GM12878 (cell line): ENCODE data around the gene GDI2.
"Not testable (repeated sequence)": the region's sequence is repeated elsewhere in the genome, so short reads cannot be mapped to it uniquely, and the experiment has no call there.

Experiments used
- CHD1 ChIP-seq: IDR thresholded peaks from 2 replicates; pipeline ENCODE4 v1.6.1; 2012; ENCODE audit warnings: low read depth, low read length, improper control_type of control experiment
- EP300 ChIP-seq, 2 experiments: fragments of 150-350 bp in 1 of 2; IDR thresholded peaks; 2 replicates each; pipeline ENCODE4 v1.6.1; 2011 to 2012; ENCODE audit warnings: low read depth in 2 of 2, low read length in 2 of 2, borderline replicate concordance in 1 of 2, improper control_type of control experiment in 1 of 2, inconsistent platforms in 1 of 2; ENCODE audit not compliant: control insufficient read depth in 1 of 2
- FOXM1 ChIP-seq: IDR thresholded peaks from 2 replicates; pipeline ENCODE4 v1.6.1; 2012; ENCODE audit warnings: low read depth, mild to moderate bottlenecking, inconsistent platforms, low read length, moderate library complexity
- SUZ12 ChIP-seq: fragments of 200-600 bp; sonication (generic); IDR thresholded peaks from one replicate; pipeline ENCODE4 v1.6.1; 2018; ENCODE audit warnings: antibody characterized with exemption, mild to moderate bottlenecking; ENCODE audit not compliant: unreplicated experiment
- USF2 ChIP-seq: IDR thresholded peaks from 2 replicates; pipeline ENCODE4 v1.6.1; 2011; ENCODE audit warnings: low read depth, low read length, improper control_type of control experiment, borderline replicate concordance
- ZZZ3 ChIP-seq: IDR thresholded peaks from 2 replicates; pipeline ENCODE4 v1.6.1; 2011; ENCODE audit warnings: low read depth; ENCODE audit not compliant: control insufficient read depth, insufficient read length
- TF ChIP-seq, protein P1 (sequence below), 3 experiments: IDR thresholded peaks in 2 of 3; conservative IDR thresholded peaks in 1 of 3; 2 replicates each; pipeline ENCODE4 v1.5.1; 2011; ENCODE audit warnings: low read depth in 3 of 3, low read length in 3 of 3, mild to moderate bottlenecking in 3 of 3, control low read depth in 2 of 3, moderate library complexity in 2 of 3, inconsistent platforms in 1 of 3, mixed read lengths in 1 of 3; ENCODE audit not compliant: control insufficient read depth in 2 of 3, insufficient read depth in 1 of 3; ENCODE audit errors: extremely low read depth in 1 of 3
- TF ChIP-seq, protein P2 (sequence below): IDR thresholded peaks from 2 replicates; pipeline ENCODE4 v1.6.1; 2012; ENCODE audit warnings: low read length, inconsistent platforms

- TF ChIP-seq, protein P1, sequence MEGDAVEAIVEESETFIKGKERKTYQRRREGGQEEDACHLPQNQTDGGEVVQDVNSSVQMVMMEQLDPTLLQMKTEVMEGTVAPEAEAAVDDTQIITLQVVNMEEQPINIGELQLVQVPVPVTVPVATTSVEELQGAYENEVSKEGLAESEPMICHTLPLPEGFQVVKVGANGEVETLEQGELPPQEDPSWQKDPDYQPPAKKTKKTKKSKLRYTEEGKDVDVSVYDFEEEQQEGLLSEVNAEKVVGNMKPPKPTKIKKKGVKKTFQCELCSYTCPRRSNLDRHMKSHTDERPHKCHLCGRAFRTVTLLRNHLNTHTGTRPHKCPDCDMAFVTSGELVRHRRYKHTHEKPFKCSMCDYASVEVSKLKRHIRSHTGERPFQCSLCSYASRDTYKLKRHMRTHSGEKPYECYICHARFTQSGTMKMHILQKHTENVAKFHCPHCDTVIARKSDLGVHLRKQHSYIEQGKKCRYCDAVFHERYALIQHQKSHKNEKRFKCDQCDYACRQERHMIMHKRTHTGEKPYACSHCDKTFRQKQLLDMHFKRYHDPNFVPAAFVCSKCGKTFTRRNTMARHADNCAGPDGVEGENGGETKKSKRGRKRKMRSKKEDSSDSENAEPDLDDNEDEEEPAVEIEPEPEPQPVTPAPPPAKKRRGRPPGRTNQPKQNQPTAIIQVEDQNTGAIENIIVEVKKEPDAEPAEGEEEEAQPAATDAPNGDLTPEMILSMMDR (IDR thresholded peaks at IDR 0.05 in 2 of 3, conservative IDR thresholded peaks at IDR 0.05 in 1 of 3; ENCODE audit: control insufficient read depth in 2 of 3, extremely low read depth in 1 of 3, insufficient read depth in 1 of 3, low read depth in 3 of 3, low read length in 3 of 3) = not testable (repeated sequence)
- not testable (repeated sequence) for TF ChIP-seq USF2; SUZ12; ZZZ3; FOXM1; EP300 (IDR thresholded peaks at IDR 0.05; ENCODE audit: borderline replicate concordance in 1 of 2, control insufficient read depth in 1 of 2, low read depth in 2 of 2, low read length in 2 of 2); CHD1
- TF ChIP-seq, protein P2, sequence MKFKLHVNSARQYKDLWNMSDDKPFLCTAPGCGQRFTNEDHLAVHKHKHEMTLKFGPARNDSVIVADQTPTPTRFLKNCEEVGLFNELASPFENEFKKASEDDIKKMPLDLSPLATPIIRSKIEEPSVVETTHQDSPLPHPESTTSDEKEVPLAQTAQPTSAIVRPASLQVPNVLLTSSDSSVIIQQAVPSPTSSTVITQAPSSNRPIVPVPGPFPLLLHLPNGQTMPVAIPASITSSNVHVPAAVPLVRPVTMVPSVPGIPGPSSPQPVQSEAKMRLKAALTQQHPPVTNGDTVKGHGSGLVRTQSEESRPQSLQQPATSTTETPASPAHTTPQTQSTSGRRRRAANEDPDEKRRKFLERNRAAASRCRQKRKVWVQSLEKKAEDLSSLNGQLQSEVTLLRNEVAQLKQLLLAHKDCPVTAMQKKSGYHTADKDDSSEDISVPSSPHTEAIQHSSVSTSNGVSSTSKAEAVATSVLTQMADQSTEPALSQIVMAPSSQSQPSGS = not testable (repeated sequence)
These were observed 33.4 kb upstream of the GDI2 start for GRCh38 chr10:5846667-5847066.
